Fibroblast of skin of scalp (primary cell): ENCODE results near the gene RBM3. TPM values are rescaled to one million over a fixed set of nuclear protein-coding genes. Genes with fewer than 3 reads are reported as not detected.
"Not testable (repeated sequence)": the region's sequence is repeated elsewhere in the genome, so short reads cannot be mapped to it uniquely, and the experiment has no call there.

ENCODE experiments used
- DNase-seq: peaks from one replicate; pipeline ENCODE4 v3.0.0-alpha.2; 2013
- polyA plus RNA-seq, 2 experiments: library from polyadenylated mRNA; unstranded; fragments of 120-200 nt; gene quantifications; one replicate each; pipeline ENCODE4 v1.2.1, GENCODE V29; 2013; ENCODE audit not compliant: insufficient read length in 2 of 2

RBM3 gene
- 493 TPM for polyA plus RNA-seq (2013, experiment 1 of 2; ENCODE audit: insufficient read length)
- 437 TPM for polyA plus RNA-seq (2013, experiment 2 of 2; ENCODE audit: insufficient read length)

DNA sequence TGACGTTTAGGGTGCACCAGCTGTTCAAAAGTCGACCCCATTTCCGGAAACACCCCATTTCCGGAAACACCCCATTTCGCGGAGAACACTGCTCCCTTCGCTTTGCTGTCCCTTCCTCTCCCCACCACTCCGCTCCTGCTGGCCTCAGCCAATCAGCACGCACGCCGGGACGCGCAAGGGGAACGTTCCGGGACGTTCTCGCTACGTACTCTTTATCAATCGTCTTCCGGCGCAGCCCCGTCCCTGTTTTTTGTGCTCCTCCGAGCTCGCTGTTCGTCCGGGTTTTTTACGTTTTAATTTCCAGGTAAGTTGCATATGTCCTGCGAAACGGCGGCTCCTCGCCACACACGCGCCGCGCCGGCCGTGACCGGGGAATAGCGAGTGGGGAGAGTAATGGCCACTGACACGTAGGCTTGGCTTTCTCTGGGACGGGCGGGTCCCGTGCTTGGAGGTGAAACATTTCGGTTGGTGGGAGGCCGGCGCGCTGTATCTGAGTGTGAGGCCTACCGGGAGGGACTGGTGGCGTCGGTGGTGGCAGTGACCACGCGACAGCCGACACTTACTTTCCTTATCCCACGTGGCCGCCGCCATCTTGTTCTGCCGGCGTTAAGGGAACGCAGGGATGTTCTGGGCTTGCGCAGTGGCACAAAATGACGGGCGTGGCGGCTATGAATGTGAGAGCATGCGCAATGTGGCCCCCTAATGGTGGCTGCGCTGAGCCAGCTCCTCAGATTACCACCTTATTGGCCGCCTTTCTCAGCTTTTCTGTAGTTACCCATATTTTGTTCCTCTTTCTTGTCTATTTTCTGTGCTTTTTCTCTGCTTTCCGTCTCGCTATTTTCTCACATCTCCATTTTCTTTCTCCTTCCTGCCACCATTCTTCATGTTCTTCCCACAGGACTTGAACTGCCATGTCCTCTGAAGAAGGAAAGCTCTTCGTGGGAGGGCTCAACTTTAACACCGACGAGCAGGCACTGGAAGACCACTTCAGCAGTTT is at the start of gene RBM3:
Gene RBM3 (plus strand): TSS at position 215 of the 997 bp plus-strand sequence. CDS start 697 bp downstream, at position 912.
- DNase-seq: peak; percentile 96

DNA sequence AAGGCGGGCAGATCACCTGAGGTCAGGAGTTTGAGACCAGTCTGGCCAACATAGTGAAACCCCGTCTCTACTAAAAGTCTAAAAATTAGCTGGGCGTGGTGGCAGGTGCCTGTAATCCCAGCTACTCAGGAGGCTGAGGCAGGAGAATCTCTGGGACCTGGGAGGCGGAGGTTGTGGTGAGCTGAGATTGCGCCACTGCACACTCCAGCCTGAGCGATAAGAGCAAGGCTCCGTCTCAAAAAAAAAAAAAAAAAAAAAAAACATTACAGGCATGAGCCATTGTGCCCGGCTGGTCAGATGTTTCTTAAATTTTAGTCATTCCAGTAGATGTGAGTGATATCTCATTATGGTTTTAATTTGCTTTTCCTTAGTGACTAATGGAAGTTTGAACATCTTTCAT is 48.4 kb upstream of the RBM3 start:
- DNase-seq: not testable (repeated sequence)

DNA sequence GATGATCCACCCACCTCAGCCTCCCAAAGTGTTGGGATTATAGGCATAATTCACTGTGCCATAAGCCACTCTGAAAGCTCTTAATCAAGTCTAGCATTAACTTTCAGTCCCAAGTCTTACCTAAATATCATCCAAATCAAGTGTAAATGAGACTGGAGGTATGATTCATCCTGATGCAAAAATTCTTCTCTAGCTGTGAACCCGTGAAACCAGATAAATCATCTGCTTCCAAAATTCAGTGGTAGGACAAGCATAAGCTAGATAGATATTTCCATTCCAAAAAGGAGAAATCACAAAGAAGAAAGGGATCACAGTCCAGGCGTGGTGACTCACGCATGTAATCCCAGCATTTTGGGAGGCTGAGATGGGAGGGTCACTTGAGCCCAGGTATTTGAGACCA is 43.5 kb upstream of the RBM3 start:
- DNase-seq: no peak

DNA sequence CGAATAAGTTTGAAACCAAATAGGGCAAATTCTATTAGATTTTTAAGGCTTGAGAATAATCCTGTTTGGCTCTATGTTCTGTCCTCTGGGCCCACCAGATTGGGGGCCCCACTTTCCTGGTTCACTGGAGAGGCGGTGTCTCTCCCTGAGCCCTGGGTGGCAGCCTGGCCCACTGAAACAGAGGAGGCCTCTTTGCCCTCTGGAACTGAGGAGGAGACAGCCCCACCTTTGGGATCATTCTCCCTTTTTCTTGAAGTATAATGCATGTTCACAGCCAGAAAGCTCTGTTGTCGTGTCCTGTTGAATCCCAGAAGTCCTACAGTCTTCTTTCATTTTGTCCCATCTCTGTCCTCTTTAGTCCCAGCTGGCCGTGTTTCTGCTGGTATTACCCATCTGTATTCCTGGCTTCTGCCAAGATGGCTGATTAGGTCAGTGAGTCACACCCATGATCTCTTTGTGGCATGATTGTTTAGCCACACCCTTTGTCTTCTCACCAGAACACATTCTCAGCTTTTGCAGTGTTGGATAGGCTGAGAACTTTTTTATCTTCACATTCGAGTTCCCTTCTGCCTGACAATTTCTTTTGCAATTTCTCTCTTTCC is 42.8 kb upstream of the RBM3 start:
- DNase-seq: peak; percentile 68

DNA sequence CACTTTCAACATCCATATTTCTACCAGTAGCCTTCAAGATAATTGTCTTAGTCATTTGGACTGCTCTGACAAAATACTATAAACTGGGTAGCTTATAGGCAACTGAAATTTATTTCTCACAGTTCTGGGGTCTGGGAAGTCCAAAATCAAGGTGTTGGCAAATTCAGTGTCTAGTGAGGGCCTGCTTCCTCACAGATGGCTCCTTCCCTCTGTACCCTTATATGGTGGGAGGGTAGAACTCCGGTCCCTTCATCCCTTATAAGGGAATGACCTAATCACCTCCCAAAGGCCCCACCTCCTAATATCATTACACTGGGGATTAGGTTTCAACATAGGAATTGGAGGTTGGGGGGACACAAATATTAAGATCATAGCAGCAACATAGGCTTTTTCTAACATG is 42.1 kb upstream of the RBM3 start:
- no peak for DNase-seq

DNA sequence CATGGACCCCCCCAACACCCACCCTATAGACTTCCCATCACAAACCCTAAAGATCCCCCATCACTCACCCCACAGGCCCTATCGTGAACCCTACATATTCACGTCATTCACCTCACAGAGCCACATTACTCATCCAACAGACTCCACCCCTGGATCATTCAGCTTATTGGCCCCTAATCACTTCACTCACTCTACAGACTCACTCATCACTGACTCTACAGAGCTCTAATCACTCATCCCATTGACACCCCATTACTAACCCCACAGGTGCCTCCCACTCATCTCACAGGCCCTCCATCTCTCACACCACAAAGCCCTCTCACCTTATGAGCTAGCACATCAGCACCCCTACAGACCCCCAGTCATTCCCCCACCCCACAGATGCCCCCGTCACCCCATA is 41.1 kb upstream of the RBM3 start:
- DNase-seq: no peak

DNA sequence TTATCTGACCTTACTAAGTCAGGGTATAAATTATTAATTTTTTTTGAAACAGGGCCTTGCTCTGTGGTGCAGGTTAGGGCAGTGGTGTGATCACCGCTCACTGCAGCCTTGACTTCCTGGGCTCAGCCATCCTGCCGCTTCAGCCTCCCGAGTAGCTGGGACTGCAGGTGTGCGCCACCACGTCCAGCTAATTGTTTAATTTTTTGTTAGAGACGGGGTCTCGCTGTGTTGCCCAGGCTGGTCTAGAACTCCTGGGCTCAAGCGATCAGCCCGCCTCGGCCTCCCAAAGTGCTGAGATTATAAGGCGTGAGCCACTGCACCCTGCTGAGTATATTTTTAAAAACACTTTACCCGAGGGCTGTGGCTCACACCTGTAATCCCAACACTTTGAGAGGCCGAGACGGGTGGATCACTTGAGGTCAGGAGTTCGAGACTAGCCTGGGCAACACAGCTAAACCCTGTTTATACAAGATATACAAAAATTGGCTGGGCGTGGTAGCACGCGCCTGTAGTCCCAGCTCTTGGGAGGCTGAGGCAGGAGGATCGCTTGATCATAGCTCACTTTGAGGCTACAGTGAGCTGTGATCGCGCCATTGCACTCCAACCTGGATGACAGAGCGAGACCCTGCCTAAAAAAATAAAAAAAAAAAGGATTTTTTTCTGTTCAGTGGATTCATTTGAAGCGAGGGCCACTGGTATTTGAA is 35.5 kb upstream of the RBM3 start:
- DNase-seq: no peak

DNA sequence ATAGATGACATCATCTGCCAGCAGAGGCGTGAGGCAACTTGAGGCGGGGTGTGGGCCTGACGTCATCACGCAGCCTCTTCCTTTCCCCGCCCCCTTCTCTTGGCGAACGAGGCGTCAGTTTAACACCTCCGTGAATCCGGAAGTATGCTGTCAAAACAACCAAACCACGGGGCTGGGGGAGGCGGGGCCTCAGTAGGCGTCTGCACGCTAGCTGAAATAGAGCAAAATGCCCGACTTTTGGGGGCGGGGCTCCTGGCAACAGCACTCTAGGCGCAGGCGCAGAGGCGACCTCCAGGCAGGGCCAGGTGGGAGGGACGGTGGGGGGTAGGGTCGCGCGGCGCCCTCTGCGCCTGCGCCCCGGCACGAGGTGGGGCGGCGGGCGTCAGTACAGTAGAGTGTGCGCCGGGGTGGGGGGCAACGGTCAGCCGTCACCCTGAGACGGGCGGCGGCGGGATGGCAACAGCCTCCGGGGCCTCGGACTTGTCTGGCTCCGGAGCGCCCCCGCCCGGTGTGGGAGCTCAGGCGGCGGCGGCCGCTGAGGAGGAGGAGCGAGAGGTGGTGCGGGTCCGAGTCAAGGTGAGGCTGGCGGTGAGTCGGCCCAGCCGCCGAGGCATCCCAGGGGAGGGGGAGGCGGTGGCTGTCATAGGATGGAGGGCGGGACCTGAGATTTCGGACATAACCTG is 34.8 kb upstream of the RBM3 start, which contains the start of gene TBC1D25:
Gene TBC1D25 (plus strand): TSS at position 370 of the 683 bp plus-strand sequence. CDS start 84 bp downstream, at position 454.
- DNase-seq: peak; percentile 98

DNA sequence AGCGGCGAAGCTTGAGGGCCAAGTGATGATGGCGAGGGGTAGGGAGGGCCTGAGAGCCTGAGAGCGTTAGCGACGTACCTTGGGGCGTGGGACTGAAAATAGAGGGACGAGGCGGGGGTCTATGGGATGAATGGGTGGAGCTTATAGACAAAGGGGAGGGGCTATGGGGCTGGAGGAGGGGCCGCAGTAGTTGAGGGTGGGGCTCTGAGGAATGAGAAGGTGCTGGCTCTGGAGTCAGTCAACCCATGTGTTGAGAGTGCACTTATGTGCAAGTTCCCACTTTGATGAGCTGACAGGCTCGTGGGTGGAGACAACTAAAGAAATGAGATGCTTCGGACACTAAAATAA is 34.3 kb upstream of the RBM3 start:
- DNase-seq: peak; percentile 36

DNA sequence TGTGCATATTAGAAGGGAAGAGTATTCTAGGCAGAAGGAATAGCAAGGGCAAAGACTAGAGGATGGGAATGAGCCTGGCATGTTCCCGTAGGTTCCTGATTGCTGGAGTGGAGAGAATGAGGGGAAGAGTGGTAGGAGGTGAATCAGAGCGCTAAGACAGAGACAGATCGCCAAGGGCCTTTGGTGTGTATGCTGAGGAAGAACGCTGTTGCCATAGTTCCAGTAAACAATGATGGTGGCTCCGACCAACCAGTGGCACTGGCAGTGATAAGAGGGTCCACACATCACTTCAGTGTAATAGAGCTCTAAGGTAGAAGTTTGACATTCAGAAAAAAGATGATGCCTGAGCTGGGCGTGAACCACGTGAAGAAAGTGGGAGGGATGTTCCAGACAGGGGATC is 33.8 kb upstream of the RBM3 start:
- DNase-seq: no peak

DNA sequence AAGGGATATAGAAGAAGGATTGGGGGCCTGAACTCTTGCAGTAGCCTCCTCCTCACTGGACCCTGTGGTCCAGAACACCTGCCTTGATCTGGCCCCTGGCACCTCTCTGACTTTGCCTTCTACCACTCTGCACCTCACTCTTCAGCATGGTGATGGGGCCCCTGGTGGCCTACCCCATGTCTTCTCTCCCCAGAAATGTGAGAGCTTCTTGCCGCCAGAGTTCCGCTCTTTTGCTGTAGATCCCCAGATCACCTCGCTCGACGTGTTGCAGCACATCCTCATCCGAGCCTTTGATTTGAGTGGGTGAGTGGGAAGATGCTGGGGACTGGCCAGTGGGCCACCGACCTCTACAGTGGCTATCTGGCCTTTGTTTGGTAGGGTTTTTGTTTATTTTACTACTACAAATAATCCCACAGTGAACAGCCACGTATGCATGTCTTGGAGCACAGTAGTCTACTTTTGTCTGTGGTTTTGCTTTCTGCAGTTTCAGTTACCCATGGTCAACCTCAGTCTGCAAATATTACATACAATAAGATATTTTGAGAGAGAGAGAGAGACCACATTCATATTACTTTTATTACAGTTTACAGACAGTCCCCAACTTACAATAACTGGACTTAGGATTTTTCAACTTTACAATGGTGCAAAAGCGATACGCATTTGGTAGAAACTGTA is 33.0 kb upstream of the RBM3 start:
- DNase-seq: no peak

DNA sequence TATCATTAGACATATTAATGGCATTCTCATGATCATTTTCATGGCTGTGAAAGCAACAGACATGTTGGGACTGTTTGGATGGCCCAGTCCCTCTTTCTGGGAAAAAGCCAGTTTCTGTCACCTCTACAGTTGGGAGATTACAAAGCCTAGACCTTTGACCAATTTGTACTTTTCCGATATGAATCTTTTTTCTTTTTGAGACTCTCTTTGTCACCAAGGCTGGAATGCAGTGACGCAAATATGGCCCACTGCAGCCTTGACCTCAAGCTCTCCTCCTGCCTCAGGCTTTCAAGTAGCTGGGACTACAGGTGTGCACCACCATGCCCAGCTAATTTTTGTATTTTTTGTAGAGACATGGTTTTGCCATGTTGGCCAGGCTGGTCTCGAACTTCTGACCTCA is 25.4 kb upstream of the RBM3 start:
- no peak for DNase-seq

DNA sequence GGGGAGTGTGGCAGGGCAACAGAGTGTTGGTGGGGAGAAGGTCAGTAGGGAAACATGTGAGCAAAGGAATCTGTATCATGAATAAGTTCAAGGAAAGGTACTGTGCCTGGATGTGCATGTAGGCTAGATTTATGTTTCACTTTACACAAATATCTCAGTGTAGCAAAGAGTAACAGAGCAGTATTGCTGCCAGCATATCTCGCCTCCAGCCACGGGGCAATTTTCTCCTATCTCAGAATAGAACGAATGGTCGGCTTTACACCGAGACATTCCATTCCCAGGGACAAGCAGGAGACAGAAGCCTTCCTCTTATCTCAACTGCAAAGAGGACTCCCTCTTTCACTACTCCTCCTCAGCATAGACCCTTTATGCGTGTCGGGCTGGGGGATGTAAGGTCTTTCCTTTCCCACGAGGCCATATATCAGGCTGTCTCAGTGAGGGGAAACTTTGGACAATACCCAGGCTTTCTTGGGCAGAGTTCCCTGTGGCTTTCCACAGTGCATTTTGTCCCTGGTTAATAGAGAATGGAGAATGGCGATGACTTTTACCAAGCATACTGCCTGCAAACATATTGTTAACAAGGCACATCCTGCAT is 18.5 kb upstream of the RBM3 start:
- DNase-seq: not testable (repeated sequence)

DNA sequence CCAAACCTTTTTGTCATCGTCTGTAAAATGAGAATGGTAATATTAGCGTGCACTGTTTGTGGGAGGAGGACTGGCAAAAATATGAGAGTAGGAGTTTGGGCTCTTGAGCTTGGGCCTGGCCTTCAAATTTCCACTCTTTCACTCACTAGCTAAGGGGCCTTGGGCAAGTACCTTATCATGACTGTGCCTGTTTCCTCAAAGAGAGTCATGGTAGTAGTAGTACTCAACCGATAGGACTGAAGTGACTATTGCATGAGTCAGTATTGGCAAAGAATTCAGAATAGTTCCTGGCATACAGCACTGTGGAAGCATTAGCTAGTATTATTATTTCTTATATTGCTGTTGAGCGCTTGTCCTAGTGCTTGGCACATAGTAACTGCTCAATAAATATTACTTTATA is 16.0 kb upstream of the RBM3 start:
- peak; percentile 59 for DNase-seq

DNA sequence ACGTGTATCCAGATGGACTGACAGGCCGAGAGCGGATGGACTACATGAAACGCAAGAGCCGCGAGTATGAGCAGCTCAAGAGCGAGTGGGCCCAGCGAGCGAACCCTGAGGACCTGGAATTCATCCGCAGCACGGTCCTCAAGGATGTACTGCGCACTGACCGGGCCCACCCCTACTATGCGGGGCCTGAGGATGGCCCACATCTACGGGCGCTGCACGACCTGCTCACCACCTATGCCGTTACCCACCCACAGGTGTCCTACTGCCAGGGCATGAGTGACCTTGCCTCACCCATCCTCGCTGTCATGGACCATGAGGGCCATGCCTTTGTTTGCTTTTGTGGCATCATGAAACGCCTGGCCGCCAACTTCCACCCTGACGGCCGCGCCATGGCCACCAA is 14.6 kb upstream of the RBM3 start:
- DNase-seq: no peak

DNA sequence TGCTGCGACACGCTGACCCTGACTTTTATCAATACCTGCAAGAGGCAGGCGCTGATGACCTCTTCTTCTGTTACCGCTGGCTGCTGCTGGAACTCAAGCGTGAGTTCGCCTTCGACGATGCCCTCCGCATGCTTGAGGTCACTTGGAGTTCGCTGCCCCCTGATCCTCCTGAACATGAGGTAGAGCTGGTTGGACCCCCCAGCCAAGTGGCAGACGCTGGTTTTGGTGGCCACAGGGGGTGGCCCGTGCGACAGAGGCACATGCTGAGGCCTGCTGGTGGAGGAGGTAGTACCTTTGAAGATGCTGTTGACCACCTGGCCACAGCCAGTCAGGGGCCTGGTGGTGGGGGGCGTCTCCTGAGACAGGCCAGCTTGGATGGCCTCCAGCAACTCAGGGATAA is 14.2 kb upstream of the RBM3 start:
- no peak for DNase-seq

DNA sequence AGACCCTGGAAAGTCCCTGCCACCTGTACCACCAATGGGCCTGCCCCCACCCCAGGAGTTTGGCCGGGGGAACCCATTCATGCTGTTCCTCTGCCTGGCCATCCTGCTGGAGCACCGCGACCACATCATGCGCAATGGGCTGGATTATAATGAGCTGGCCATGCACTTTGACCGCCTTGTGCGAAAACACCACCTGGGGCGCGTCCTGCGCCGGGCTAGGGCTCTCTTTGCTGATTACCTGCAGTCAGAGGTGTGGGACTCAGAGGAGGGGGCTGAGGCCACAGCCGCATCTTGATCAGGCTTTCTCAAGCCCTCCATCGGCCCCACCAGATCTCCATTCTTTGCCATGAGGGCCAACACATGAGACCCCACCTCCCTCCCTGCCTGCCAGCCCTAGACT is 13.6 kb upstream of the RBM3 start:
- no peak for DNase-seq

DNA sequence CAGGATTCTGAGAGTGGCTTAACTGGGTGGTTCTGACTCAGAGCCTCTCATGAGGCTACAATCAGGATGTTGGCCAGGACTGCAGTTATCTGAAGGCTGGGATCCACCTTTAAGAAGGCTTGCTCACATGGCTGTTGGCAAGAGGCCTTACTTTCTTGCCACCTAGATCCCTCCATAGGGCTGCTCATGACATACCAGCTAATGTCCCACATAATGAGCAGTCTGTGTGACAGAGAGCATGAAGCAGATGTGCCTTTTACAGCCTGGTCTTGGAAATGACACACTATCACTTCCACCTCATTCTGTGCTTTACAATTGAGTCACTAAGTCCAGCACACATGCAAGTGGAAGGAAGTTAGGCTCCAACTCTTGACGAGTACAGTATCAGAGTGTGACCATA is 4.3 kb upstream of the RBM3 start:
- DNase-seq: no peak

DNA sequence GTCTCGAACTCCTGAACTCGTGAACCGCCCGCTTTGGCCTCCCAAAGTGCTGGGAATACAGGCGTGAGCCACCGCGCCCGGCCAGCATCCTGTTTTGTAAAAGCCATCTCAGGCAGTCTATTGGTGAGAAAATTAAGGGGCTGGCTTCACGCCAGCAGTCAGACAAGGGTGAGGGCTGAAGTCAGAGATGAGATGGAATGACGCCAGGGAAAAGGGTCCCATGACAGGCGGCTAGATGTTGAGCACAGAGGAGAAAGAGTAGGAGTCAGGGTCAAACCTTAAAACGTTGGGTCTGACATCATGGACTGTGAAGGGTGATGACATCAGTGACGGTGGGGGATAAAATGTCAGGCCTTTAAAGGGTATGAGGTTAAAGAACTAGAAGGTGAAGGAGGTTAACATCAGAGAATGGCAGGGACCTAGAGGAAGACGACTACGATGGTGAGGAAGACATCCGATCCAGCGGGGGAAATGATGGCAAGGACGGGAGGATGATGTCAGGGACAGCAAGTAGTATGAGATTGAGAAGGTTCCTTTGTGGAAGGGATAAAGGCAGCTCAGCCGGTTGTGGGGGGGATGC is 504 bp upstream of the RBM3 start:
- DNase-seq: peak; percentile 37

DNA sequence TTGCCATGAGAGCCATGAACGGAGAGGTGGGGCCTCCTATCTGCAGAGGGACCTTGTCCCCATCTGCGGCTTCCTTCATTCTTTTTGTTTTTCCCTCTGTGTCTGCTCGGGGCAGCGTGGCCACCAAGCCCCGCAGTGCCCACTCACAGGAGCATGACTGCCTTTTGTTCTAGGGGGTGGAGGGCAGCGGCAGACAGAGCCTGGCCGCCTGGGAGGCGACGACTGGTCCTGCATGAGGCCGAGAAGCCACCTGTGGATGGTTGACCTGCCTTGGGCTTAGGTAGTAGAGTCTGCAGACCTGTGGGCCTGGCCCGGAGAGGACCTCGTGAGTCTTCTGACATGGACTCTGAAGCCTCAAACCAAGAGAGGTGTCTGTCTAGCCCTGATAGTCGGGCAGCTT is 1.4 kb downstream of the RBM3 start:
- DNase-seq: no peak

DNA sequence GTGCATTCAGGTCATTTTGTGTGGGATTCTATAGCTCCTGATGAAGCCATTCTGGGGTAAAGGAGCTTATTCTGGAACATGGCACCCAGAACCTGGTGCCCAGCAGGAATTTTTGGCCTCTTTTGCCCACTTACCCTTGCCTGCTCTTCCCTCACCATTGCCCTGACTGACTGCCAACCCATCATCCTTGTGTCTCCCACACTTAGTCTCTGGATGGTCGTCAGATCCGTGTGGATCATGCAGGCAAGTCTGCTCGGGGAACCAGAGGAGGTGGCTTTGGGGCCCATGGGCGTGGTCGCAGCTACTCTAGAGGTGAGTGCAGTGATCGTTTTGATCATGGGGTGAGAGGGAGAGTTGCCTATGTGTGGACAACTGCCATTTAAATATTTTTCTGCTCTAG is 1.8 kb downstream of the RBM3 start:
- DNase-seq: no peak
